HG03103 (cell line): Measurements from ENCODE around the gene CAPN15.

Experiments
- ATAC-seq: cut with Tn5 transposase; IDR thresholded peaks from one replicate; pipeline ENCODE4 v1.9.1; 2021; ENCODE audit warnings: low read depth; ENCODE audit not compliant: unreplicated experiment

The CAPN15 gene

GRCh38 chr16:540645-541340 lies 13.3 kb downstream of the CAPN15 start:
- ATAC-seq: no peak

- ATAC-seq: no peak
Observed at GRCh38 chr16:543301-544164, 16.0 kb downstream of the CAPN15 start.

- ATAC-seq: no peak
Observed at GRCh38 chr16:544517-544916, 17.0 kb downstream of the CAPN15 start.

GRCh38 chr16:546909-547770 lies 19.6 kb downstream of the CAPN15 start:
- ATAC-seq: no peak

- ATAC-seq: no peak
Observed at GRCh38 chr16:548586-548985, 21.1 kb downstream of the CAPN15 start.

GRCh38 chr16:549544-550263 lies 22.2 kb downstream of the CAPN15 start:
- no peak for ATAC-seq

- ATAC-seq: no peak
Observed at GRCh38 chr16:551210-551609, 23.7 kb downstream of the CAPN15 start.

GRCh38 chr16:552171-552570 lies 24.7 kb downstream of the CAPN15 start:
- no peak for ATAC-seq

GRCh38 chr16:553601-554296 lies 26.2 kb downstream of the CAPN15 start:
- ATAC-seq: no peak

GRCh38 chr16:554297-554621 lies 26.7 kb downstream of the CAPN15 start:
- ATAC-seq: no peak

- no peak for ATAC-seq
Observed at GRCh38 chr16:554640-555365, 27.3 kb downstream of the CAPN15 start.

GRCh38 chr16:555528-556473 lies 28.3 kb downstream of the CAPN15 start:
- ATAC-seq: no peak

GRCh38 chr16:556474-557173 lies 29.1 kb downstream of the CAPN15 start:
- ATAC-seq: no peak

- no peak for ATAC-seq
Observed at GRCh38 chr16:557463-558297, 30.2 kb downstream of the CAPN15 start.

GRCh38 chr16:558298-559020 lies 30.9 kb downstream of the CAPN15 start:
- no peak for ATAC-seq

GRCh38 chr16:559021-559380 lies 31.5 kb downstream of the CAPN15 start:
- ATAC-seq: no peak
